PC-3 (cell line): ENCODE data around the gene PAX5.

Source experiments
- EZH2 ChIP-seq: fragments of 300-600 bp; sonication (generic); IDR thresholded peaks from one replicate; pipeline ENCODE4 v1.6.1; 2017; ENCODE audit warnings: antibody characterized with exemption, mild to moderate bottlenecking, low read length; ENCODE audit not compliant: unreplicated experiment
- TF ChIP-seq, protein P1 (sequence below): fragments of 300-600 bp; sonication (generic); conservative IDR thresholded peaks from 2 replicates; pipeline ENCODE4 v1.5.1; 2017; ENCODE audit warnings: antibody characterized with exemption, low read depth, mild to moderate bottlenecking, low read length

GRCh38 chr9:36928210-36928609 lies 105.9 kb downstream of the PAX5 start:
- TF ChIP-seq, protein P1, sequence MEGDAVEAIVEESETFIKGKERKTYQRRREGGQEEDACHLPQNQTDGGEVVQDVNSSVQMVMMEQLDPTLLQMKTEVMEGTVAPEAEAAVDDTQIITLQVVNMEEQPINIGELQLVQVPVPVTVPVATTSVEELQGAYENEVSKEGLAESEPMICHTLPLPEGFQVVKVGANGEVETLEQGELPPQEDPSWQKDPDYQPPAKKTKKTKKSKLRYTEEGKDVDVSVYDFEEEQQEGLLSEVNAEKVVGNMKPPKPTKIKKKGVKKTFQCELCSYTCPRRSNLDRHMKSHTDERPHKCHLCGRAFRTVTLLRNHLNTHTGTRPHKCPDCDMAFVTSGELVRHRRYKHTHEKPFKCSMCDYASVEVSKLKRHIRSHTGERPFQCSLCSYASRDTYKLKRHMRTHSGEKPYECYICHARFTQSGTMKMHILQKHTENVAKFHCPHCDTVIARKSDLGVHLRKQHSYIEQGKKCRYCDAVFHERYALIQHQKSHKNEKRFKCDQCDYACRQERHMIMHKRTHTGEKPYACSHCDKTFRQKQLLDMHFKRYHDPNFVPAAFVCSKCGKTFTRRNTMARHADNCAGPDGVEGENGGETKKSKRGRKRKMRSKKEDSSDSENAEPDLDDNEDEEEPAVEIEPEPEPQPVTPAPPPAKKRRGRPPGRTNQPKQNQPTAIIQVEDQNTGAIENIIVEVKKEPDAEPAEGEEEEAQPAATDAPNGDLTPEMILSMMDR: no peak
- no peak for TF ChIP-seq EZH2
